Keratinocyte (primary cell): Measurements from ENCODE around the gene CCDC8.

ENCODE experiments used
- EZH2 ChIP-seq: IDR thresholded peaks from one replicate; pipeline ENCODE4 v1.6.1; 2012; ENCODE audit warnings: inconsistent platforms, mild to moderate bottlenecking, low read length, moderate library complexity
- TF ChIP-seq, protein P1 (sequence below), 3 experiments: IDR thresholded peaks in 1 of 3; conservative IDR thresholded peaks in 1 of 3; optimal IDR thresholded peaks in 1 of 3; 2 replicates in 2 of 3; 3 replicates in 1 of 3; pipeline versions ENCODE3 to v1.5.1; 2011; ENCODE audit warnings: low read length in 3 of 3, mild to moderate bottlenecking in 3 of 3, moderate library complexity in 2 of 3, control low read depth in 1 of 3, inconsistent platforms in 1 of 3; ENCODE audit not compliant: insufficient read depth in 2 of 3; ENCODE audit errors: extremely low read depth in 1 of 3

DNA sequence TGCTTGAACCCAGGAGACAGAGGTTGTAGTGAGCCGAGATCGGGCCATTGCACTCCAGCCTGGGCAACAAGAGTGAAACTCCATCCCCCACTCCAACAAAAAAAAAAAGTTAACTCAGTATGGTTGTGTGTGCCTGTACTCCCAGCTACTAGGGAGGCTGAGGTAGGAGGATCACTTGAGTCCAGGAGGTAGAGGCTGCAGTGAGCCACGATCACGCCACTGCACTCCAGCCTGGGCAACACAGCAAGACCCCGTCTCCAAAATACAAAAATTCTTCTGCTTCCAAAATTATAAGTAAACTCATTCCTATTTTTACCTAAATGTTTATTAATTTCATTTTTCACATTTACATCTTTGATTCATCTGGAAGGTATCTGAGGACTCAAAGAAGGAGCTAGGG lies 43.6 kb upstream of the CCDC8 start:
- TF ChIP-seq, protein P1, sequence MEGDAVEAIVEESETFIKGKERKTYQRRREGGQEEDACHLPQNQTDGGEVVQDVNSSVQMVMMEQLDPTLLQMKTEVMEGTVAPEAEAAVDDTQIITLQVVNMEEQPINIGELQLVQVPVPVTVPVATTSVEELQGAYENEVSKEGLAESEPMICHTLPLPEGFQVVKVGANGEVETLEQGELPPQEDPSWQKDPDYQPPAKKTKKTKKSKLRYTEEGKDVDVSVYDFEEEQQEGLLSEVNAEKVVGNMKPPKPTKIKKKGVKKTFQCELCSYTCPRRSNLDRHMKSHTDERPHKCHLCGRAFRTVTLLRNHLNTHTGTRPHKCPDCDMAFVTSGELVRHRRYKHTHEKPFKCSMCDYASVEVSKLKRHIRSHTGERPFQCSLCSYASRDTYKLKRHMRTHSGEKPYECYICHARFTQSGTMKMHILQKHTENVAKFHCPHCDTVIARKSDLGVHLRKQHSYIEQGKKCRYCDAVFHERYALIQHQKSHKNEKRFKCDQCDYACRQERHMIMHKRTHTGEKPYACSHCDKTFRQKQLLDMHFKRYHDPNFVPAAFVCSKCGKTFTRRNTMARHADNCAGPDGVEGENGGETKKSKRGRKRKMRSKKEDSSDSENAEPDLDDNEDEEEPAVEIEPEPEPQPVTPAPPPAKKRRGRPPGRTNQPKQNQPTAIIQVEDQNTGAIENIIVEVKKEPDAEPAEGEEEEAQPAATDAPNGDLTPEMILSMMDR (optimal IDR thresholded peaks at IDR 0.05 in 1 of 3, IDR thresholded peaks at IDR 0.05 in 1 of 3, conservative IDR thresholded peaks at IDR 0.05 in 1 of 3; ENCODE audit: extremely low read depth in 1 of 3, insufficient read depth in 2 of 3, low read length in 3 of 3): no peak
- no peak for TF ChIP-seq EZH2
